ENCODE measurements around the gene USP21.

The USP21 gene

DNA sequence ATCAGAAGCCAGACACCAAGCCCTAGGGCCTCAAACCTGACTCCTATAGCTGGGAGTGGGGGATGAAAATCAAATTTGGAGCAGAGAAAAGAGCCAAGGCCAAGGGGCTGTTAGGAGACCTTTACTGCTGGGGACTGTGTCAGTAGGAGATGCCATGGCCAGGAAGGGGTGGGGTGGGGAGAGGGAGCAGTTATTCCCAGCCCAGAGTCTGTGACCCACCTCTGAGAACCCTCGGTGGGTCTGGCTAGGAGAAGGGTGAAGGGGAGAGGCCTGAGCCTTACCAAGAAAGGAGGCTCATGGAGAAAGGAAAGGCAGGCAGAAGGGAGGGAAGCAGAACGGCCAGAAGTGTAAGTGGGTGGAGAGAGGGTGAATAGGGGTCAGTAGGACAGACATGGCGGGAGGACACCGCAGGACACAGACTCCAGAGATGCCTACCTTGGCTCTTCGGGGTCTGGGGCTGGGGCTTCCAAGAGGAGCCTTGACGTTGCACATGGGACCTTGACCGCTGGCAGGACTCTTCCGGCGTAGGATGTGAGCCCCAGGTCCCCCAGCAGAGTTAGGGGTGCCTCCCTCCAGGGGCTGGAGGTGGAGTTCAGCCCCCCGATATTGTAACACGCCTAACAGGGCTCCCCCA, 38.4 kb downstream of the USP21 start:
- Histone ChIP-seq H3K4me3 (ENCODE audit: low read length) (no peak overlapping the region), H3F3A (ENCODE audit: control insufficient read depth, insufficient read depth) (0 out of 2 replicates have a peak, but pooled peaks cover 3% of the 10 kb centered on the region), H3K4me2 (ENCODE audit: low read length) (no peak overlapping the region), H3K79me2 (ENCODE audit: control insufficient read depth, low read length) (peaks cover 4% of the 10 kb centered on the region), H4K20me1 (ENCODE audit: control insufficient read depth, insufficient read depth, low read depth, low read length) (no peaks in the 10 kb centered on the region), H3K27ac (ENCODE audit: low read depth, low read length) (no peak overlapping the region), H3K4me1 (ENCODE audit: control insufficient read depth, low read length) (peaks cover 43% of the 10 kb centered on the region), H3K9me3 (ENCODE audit: control insufficient read depth, insufficient read depth, low read length) (no peaks in the 10 kb centered on the region), H3K36me3 (ENCODE audit: control insufficient read depth, low read length) (no peaks in the 10 kb centered on the region; the same call in 1 of the 2 replicates), H3K9me2 (replicated peaks; ENCODE audit: control insufficient read depth, low read length) (no peaks in the 10 kb centered on the region), H3K27me3 (ENCODE audit: control insufficient read depth, low read length) (no peaks in the 10 kb centered on the region)
- TF ChIP-seq, protein P1, sequence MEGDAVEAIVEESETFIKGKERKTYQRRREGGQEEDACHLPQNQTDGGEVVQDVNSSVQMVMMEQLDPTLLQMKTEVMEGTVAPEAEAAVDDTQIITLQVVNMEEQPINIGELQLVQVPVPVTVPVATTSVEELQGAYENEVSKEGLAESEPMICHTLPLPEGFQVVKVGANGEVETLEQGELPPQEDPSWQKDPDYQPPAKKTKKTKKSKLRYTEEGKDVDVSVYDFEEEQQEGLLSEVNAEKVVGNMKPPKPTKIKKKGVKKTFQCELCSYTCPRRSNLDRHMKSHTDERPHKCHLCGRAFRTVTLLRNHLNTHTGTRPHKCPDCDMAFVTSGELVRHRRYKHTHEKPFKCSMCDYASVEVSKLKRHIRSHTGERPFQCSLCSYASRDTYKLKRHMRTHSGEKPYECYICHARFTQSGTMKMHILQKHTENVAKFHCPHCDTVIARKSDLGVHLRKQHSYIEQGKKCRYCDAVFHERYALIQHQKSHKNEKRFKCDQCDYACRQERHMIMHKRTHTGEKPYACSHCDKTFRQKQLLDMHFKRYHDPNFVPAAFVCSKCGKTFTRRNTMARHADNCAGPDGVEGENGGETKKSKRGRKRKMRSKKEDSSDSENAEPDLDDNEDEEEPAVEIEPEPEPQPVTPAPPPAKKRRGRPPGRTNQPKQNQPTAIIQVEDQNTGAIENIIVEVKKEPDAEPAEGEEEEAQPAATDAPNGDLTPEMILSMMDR (IDR thresholded peaks at IDR 0.05; ENCODE audit: low read depth, low read length, poor library complexity, severe bottlenecking), result no peak
- no peak for TF ChIP-seq EZH2phosphoT487 (IDR thresholded peaks at IDR 0.05; ENCODE audit: borderline replicate concordance, low read length)

DNA sequence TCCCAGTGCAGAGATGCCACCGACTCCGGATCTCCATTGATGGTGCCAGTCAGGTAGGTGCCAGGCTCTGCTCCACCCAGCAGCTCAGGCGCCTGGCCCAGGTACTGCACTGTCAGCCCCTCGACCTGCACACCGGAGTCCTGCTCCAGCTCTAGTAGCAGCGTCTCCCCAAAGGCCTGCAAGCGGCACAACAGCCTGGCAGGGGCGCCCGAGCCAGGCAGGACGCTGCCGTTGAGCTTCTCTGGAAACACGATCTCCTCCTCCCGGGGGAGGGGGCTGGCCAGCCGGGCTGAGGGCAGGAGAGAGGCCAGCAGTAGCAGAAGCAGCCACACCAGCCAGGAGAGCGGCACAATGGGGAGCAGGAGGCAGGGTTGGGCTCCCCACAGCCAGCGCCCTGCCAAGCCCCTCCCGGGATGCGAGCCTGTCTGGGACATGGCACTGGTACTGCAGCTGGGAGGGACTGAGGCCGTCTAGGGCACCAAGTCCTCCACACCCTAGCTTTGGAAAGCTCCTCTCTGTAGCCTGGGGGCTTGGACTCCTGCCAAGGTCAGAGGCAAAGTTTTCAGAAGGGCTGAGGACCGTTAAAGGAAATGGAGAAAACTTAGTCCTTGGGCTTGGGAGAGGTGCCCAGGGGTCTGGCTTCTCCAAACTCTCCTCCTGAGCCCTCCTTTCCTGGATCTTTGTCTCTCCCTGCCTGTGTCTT, 39.0 kb downstream of the USP21 start:
- H3K27me3 ChIP-seq (ENCODE audit: control insufficient read depth, low read length), result no peaks in the 10 kb centered on the region
- H3K36me3 ChIP-seq (ENCODE audit: control insufficient read depth, low read length), result peaks cover 2% of the 10 kb centered on the region
- H3F3A ChIP-seq (ENCODE audit: control insufficient read depth, insufficient read depth), result 0 out of 2 replicates have a peak, but pooled peaks cover 3% of the 10 kb centered on the region
- no peak overlapping the region for H3K4me2 ChIP-seq (ENCODE audit: low read length)
- no peaks in the 10 kb centered on the region for H4K20me1 ChIP-seq (ENCODE audit: control insufficient read depth, insufficient read depth, low read depth, low read length)
- TF ChIP-seq EZH2phosphoT487 (IDR thresholded peaks at IDR 0.05; ENCODE audit: borderline replicate concordance, low read length), result no peak
- TF ChIP-seq, protein P1 (IDR thresholded peaks at IDR 0.05; ENCODE audit: low read depth, low read length, poor library complexity, severe bottlenecking), result no peak
- H3K9me3 ChIP-seq (ENCODE audit: control insufficient read depth, insufficient read depth, low read length), result no peaks in the 10 kb centered on the region
- no peak overlapping the region for H3K27ac ChIP-seq (ENCODE audit: low read depth, low read length)
- H3K79me2 ChIP-seq (ENCODE audit: control insufficient read depth, low read length), result peaks cover 11% of the 10 kb centered on the region
- H3K4me1 ChIP-seq (ENCODE audit: control insufficient read depth, low read length), result peaks cover 48% of the 10 kb centered on the region
- H3K4me3 ChIP-seq (ENCODE audit: low read length), result no peak overlapping the region
- H3K9me2 ChIP-seq (replicated peaks; ENCODE audit: control insufficient read depth, low read length), result no peaks in the 10 kb centered on the region

GRCh38 chr1:161198897-161199431, 39.7 kb downstream of the USP21 start, which contains the start of gene ADAMTS4:
ADAMTS4 (minus strand) TSS chr1:161199054; CDS start chr1:161198627, 427 bp downstream.
- Histone ChIP-seq H3K36me3 (ENCODE audit: control insufficient read depth, low read length) (peaks cover 8% of the 10 kb centered on the region), H3K4me3 (ENCODE audit: low read length) (no peak within 1 kb of the TSS), H3K4me1 (ENCODE audit: control insufficient read depth, low read length) (peaks cover 52% of the 10 kb centered on the region), H3K9me2 (replicated peaks; ENCODE audit: control insufficient read depth, low read length) (no peaks in the 10 kb centered on the region), H3K9me3 (ENCODE audit: control insufficient read depth, insufficient read depth, low read length) (no peaks in the 10 kb centered on the region), H3K27me3 (ENCODE audit: control insufficient read depth, low read length) (no peaks in the 10 kb centered on the region), H3K27ac (ENCODE audit: low read depth, low read length) (no peak within 1 kb of the TSS), H3F3A (ENCODE audit: control insufficient read depth, insufficient read depth) (0 out of 2 replicates have a peak, but pooled peaks cover 3% of the 10 kb centered on the region), H3K4me2 (ENCODE audit: low read length) (no peak within 1 kb of the TSS), H4K20me1 (ENCODE audit: control insufficient read depth, insufficient read depth, low read depth, low read length) (no peaks in the 10 kb centered on the region), H3K79me2 (ENCODE audit: control insufficient read depth, low read length) (peaks cover 17% of the 10 kb centered on the region)
- TF ChIP-seq EZH2phosphoT487 (IDR thresholded peaks at IDR 0.05; ENCODE audit: borderline replicate concordance, low read length), result no peak
- TF ChIP-seq, protein P1 (IDR thresholded peaks at IDR 0.05; ENCODE audit: low read depth, low read length, poor library complexity, severe bottlenecking), result no peak
